ENCODE data around the gene PBX4. TPM values are rescaled to one million over a fixed set of nuclear protein-coding genes. Genes with fewer than 3 reads are reported as not detected.

PBX4 gene
- total and polyA plus RNA-seq, 10 of the 15 experiments (the other 5 are each of a cell fraction or from before 2014, with no cell fraction given): 0.18 to 17.3 (median 4.2) TPM

GRCh38 chr19:19653597-19654147 lies 35.2 kb upstream of the PBX4 start:
- Histone ChIP-seq H4K20me1 (ENCODE audit: control insufficient read depth, insufficient read depth) (no peaks in the 10 kb centered on the region), H3K79me2 (ENCODE audit: control insufficient read depth, insufficient read depth, low read length) (no peaks in the 10 kb centered on the region), H3K9me3 (replicated peaks; ENCODE audit: control insufficient read depth, insufficient read depth, low read length) (no peaks in the 10 kb centered on the region), H3K4me2 (ENCODE audit: control insufficient read depth, insufficient read depth) (no peak overlapping the region), H3K9ac (ENCODE audit: control insufficient read depth, insufficient read depth, low read length) (no peak overlapping the region), H3K4me1 (ENCODE audit: control insufficient read depth, insufficient read depth, low read length) (no peaks in the 10 kb centered on the region), H3K36me3 (ENCODE audit: control insufficient read depth in 2 of 2, insufficient read depth in 2 of 2, low read length in 1 of 2) (peaks cover 50 to 81% of the 10 kb centered on the region in 2 experiments), H3K27ac (ENCODE audit: control insufficient read depth, insufficient read depth) (no peak overlapping the region), H3K4me3 (no peak overlapping the region), H3K27me3 (replicated peaks in 1 of 2; ENCODE audit: control insufficient read depth in 2 of 2, insufficient read depth in 2 of 2, low read length in 1 of 2) (no peaks in the 10 kb centered on the region), H2AFZ (ENCODE audit: control insufficient read depth, low read depth, low read length) (no peak overlapping the region)
- WGBS (ENCODE audit: insufficient coverage, insufficient replicate concordance, low lambda C conversion rate, missing lambda C conversion rate): 94% methylated on average over 20 of the region's 23 CpGs
- intact Hi-C loops (cut with micrococcal nuclease; ENCODE audit: unreplicated experiment) (no loop called here), in situ Hi-C loops (cut with MboI) (no loop called here)
- ChIA-PET CTCF (interaction anchor here (1.5 kb wide), 1 partner anchor 100 kb away, joined by 5 read pairs; no protein-coding TSS in a partner anchor), RAD21 (ENCODE audit: unreplicated experiment) (no interaction called here), SMC1A (ENCODE audit: uncharacterized antibody, unreplicated experiment) (no interaction called here), POLR2A (no interaction called here)
- ATAC-seq (no peak), FAIRE-seq (no peak), DNase-seq (ENCODE audit: low read depth, low spot score) (no peak)
- no TSS peak for BruUV-seq (replicated peaks)
- TF ChIP-seq TBL1XR1 (IDR thresholded peaks at IDR 0.05; ENCODE audit: low read depth, low read length) (no peak), PKNOX1 (IDR thresholded peaks at IDR 0.05) (no peak), SREBF2 (IDR thresholded peaks at IDR 0.05; ENCODE audit: low read length) (no peak), MYC (IDR thresholded peaks at IDR 0.05; ENCODE audit: insufficient read depth, insufficient read length, insufficient replicate concordance, low read length, severe bottlenecking) (no peak), RCOR1 (conservative IDR thresholded peaks at IDR 0.05; ENCODE audit: low read depth, low read length) (no peak), NFYA (IDR thresholded peaks at IDR 0.05; ENCODE audit: borderline replicate concordance, low read depth, low read length) (no peak), ZNF207 (IDR thresholded peaks at IDR 0.05; ENCODE audit: borderline replicate concordance) (no peak)
